H1 (cell line): ENCODE results near the gene TJP3. TPM values are rescaled to one million over a fixed set of nuclear protein-coding genes. Genes with fewer than 3 reads are reported as not detected.

Experiments
- CTCF ChIA-PET: fragments of 300-600 bp; sonication (Branson Sonifier 250); formaldehyde crosslinking; loops from one replicate; lab custom pipeline; 2021; ENCODE audit not compliant: partially characterized antibody; lab: Charles Lee
- POLR2A ChIA-PET: fragments of 300-600 bp; sonication (Branson Sonifier 250); formaldehyde crosslinking; loops from one replicate; lab custom pipeline; 2021; ENCODE audit warnings: inconsistent platforms; ENCODE audit not compliant: partially characterized antibody; lab: Charles Lee
- DNase-seq, 2 experiments: peaks; one replicate each; pipeline versions ENCODE4 v3.0.0 to v3.0.0-alpha.2; 2010 to 2022; ENCODE audit warnings: low spot score in 2 of 2, low read depth in 1 of 2, mixed read lengths in 1 of 2
- FAIRE-seq: peaks from 2 replicates; lab custom pipeline; 2011; peaks lifted over from hg19 to GRCh38; lab: Jason Lieb, UNC
- H2AFZ ChIP-seq: 2 replicates; pipeline ENCODE4 v1.8.1; 2012; ENCODE audit warnings: low read length, inconsistent platforms
- H2AK5ac ChIP-seq: 2 replicates; pipeline ENCODE4 v1.6.1; 2013; ENCODE audit warnings: low read depth, low read length
- H2BK120ac ChIP-seq: replicated peaks from 2 replicates; pipeline ENCODE3; 2013; ENCODE audit warnings: low read depth, low read length, inconsistent platforms
- H2BK12ac ChIP-seq: 2 replicates; pipeline ENCODE4 v1.6.1; 2013; ENCODE audit warnings: low read depth, low read length
- H2BK15ac ChIP-seq: 2 replicates; pipeline ENCODE4 v1.6.1; 2013; ENCODE audit warnings: low read length
- H2BK20ac ChIP-seq: 2 replicates; pipeline ENCODE4 v1.6.1; 2013; ENCODE audit warnings: low read length
- H2BK5ac ChIP-seq: 2 replicates; pipeline ENCODE4 v1.6.1; 2013; ENCODE audit warnings: low read depth, low read length
- H3K14ac ChIP-seq: 2 replicates; pipeline ENCODE4 v1.6.1; 2013; ENCODE audit warnings: inconsistent platforms; ENCODE audit not compliant: insufficient read length
- H3K18ac ChIP-seq: 2 replicates; pipeline ENCODE4 v1.6.1; 2013; ENCODE audit warnings: low read length; ENCODE audit errors: extremely low read depth
- H3K23ac ChIP-seq: 2 replicates; pipeline ENCODE4 v1.6.1; 2013; ENCODE audit warnings: inconsistent platforms; ENCODE audit not compliant: insufficient read length
- H3K23me2 ChIP-seq: 2 replicates; pipeline ENCODE4 v1.6.1; 2013; ENCODE audit warnings: low read depth, low read length
- H3K27ac ChIP-seq: 2 replicates; pipeline ENCODE4 v1.6.1; 2011; ENCODE audit warnings: low read depth, low read length, inconsistent platforms
- H3K27me3 ChIP-seq, 4 experiments: replicated peaks in 1 of 4; 1 replicate in 1 of 4; 2 replicates in 3 of 4; pipeline versions ENCODE4 v1.6.1 to v1.8.1; 2011 to 2013; ENCODE audit warnings: low read length in 3 of 4, mild to moderate bottlenecking in 3 of 4, inconsistent platforms in 2 of 4, mixed read lengths in 2 of 4, moderate library complexity in 1 of 4; ENCODE audit not compliant: control insufficient read depth in 3 of 4, insufficient read depth in 3 of 4; ENCODE audit errors: extremely low read depth in 1 of 4
- H3K36me3 ChIP-seq, 4 experiments: 2 replicates each; pipeline versions ENCODE4 v1.6.1 to v1.8.1; 2011 to 2013; ENCODE audit warnings: mild to moderate bottlenecking in 4 of 4, low read length in 3 of 4, moderate library complexity in 2 of 4, control low read depth in 1 of 4, inconsistent platforms in 1 of 4; ENCODE audit not compliant: insufficient read depth in 4 of 4, control insufficient read depth in 2 of 4
- H3K4ac ChIP-seq: replicated peaks from 2 replicates; pipeline ENCODE3; 2013; ENCODE audit warnings: low read length, low read depth, mixed read lengths, inconsistent platforms; ENCODE audit not compliant: insufficient read length
- H3K4me1 ChIP-seq, 4 experiments: replicated peaks in 1 of 4; 1 replicate in 1 of 4; 2 replicates in 3 of 4; pipeline versions ENCODE4 v1.6.1 to v1.8.1; 2011 to 2013; ENCODE audit warnings: low read length in 3 of 4, inconsistent platforms in 2 of 4, mixed read lengths in 1 of 4; ENCODE audit not compliant: insufficient read depth in 4 of 4, control insufficient read depth in 3 of 4
- H3K4me2 ChIP-seq, 2 experiments: 2 replicates each; pipeline versions ENCODE4 v1.6.1 to v1.8.1; 2011 to 2013; ENCODE audit warnings: low read depth in 2 of 2, low read length in 2 of 2, control low read depth in 1 of 2, inconsistent platforms in 1 of 2, mild to moderate bottlenecking in 1 of 2; ENCODE audit not compliant: insufficient read depth in 1 of 2
- H3K4me3 ChIP-seq, 4 experiments: fragments of 200-600, 300-600 bp in 1 of 4; sonication (generic), shearing (Covaris generic), sonication (Bioruptor Twin) in 1 of 4; 2 replicates each; pipeline versions ENCODE4 v1.5.1 to v1.8.1; 2011 to 2016; ENCODE audit warnings: low read length in 4 of 4, low read depth in 3 of 4, control low read depth in 2 of 4, inconsistent platforms in 2 of 4, mild to moderate bottlenecking in 2 of 4, mixed read lengths in 1 of 4, moderate library complexity in 1 of 4; ENCODE audit not compliant: insufficient read depth in 2 of 4; ENCODE audit errors: extremely low read depth in 1 of 4
- H3K56ac ChIP-seq: replicated peaks from 2 replicates; pipeline ENCODE3; 2013; ENCODE audit warnings: low read depth, mild to moderate bottlenecking, mixed read lengths, low read length, inconsistent platforms; ENCODE audit not compliant: insufficient read length
- H3K79me1 ChIP-seq: 2 replicates; pipeline ENCODE4 v1.6.1; 2013; ENCODE audit warnings: low read depth, low read length, control low read depth
- H3K79me2 ChIP-seq, 2 experiments: 2 replicates each; pipeline versions ENCODE4 v1.6.1 to v1.8.1; 2012 to 2013; ENCODE audit warnings: low read length in 2 of 2, mild to moderate bottlenecking in 2 of 2, inconsistent platforms in 1 of 2; ENCODE audit not compliant: insufficient read depth in 2 of 2, control insufficient read depth in 1 of 2
- H3K9ac ChIP-seq, 4 experiments: replicated peaks in 1 of 4; 1 replicate in 1 of 4; 2 replicates in 3 of 4; pipeline versions ENCODE4 v1.6.1 to v1.8.1; 2011 to 2013; ENCODE audit warnings: low read depth in 3 of 4, low read length in 3 of 4, control low read depth in 2 of 4, mild to moderate bottlenecking in 2 of 4, moderate library complexity in 2 of 4, inconsistent platforms in 1 of 4; ENCODE audit errors: extremely low read depth in 1 of 4
- H3K9me3 ChIP-seq, 2 experiments: 2 replicates each; pipeline versions ENCODE4 v1.6.1 to v1.8.1; 2012 to 2013; ENCODE audit warnings: mild to moderate bottlenecking in 2 of 2, moderate library complexity in 2 of 2, control low read depth in 1 of 2, inconsistent platforms in 1 of 2, low read depth in 1 of 2, low read length in 1 of 2, mixed read lengths in 1 of 2; ENCODE audit not compliant: insufficient read depth in 2 of 2
- H4K20me1 ChIP-seq, 2 experiments: replicated peaks in 1 of 2; 2 replicates each; pipeline versions ENCODE3 to v1.8.1; 2011 to 2013; ENCODE audit warnings: inconsistent platforms in 2 of 2, low read length in 2 of 2, mild to moderate bottlenecking in 1 of 2; ENCODE audit not compliant: insufficient read depth in 2 of 2, control insufficient read depth in 1 of 2
- H4K5ac ChIP-seq: 2 replicates; pipeline ENCODE4 v1.6.1; 2013; ENCODE audit warnings: low read length, low read depth, mixed read lengths, inconsistent platforms; ENCODE audit not compliant: insufficient read length
- H4K8ac ChIP-seq: 2 replicates; pipeline ENCODE4 v1.8.0; 2013; ENCODE audit warnings: mild to moderate bottlenecking, moderate library complexity, low read length, inconsistent platforms; ENCODE audit not compliant: insufficient read depth; ENCODE audit errors: extremely low read depth
- H4K91ac ChIP-seq: replicated peaks from 2 replicates; pipeline ENCODE3; 2013; ENCODE audit warnings: low read length, mixed read lengths, inconsistent platforms; ENCODE audit not compliant: insufficient read length
- ASH2L ChIP-seq: fragments of 200-600, 300-600 bp; sonication (generic); IDR thresholded peaks from one replicate; pipeline ENCODE4 v1.7.1; 2017; ENCODE audit warnings: low read length
- CTCF ChIP-seq, 3 experiments: IDR thresholded peaks; 1 replicate in 2 of 3; 2 replicates in 1 of 3; pipeline versions ENCODE4 v1.5.1 to v1.6.1; 2011; ENCODE audit warnings: low read length in 3 of 3, mild to moderate bottlenecking in 3 of 3, inconsistent platforms in 2 of 3, low read depth in 1 of 3, moderate library complexity in 1 of 3; ENCODE audit not compliant: insufficient read depth in 1 of 3; ENCODE audit errors: control extremely low read depth in 1 of 3
- EP300 ChIP-seq, 2 experiments: IDR thresholded peaks; 1 replicate in 1 of 2; 2 replicates in 1 of 2; pipeline ENCODE4 v1.6.1; 2011 to 2012; ENCODE audit warnings: low read depth in 2 of 2, low read length in 2 of 2, mild to moderate bottlenecking in 2 of 2, borderline replicate concordance in 1 of 2, inconsistent platforms in 1 of 2, moderate library complexity in 1 of 2
- POLR2A ChIP-seq, 2 experiments: IDR thresholded peaks; 1 replicate in 1 of 2; 2 replicates in 1 of 2; pipeline ENCODE4 v1.6.1; 2011; ENCODE audit warnings: low read depth in 2 of 2, low read length in 2 of 2, mild to moderate bottlenecking in 2 of 2; ENCODE audit errors: control extremely low read depth in 1 of 2
- POU5F1 ChIP-seq: IDR thresholded peaks from 2 replicates; pipeline ENCODE4 v1.6.1; 2011; ENCODE audit warnings: low read depth, mild to moderate bottlenecking, low read length, moderate library complexity
- TBP ChIP-seq: IDR thresholded peaks from 2 replicates; pipeline ENCODE4 v1.6.1; 2011; ENCODE audit warnings: low read depth, low read length, improper control_type of control experiment
- WGBS, 2 experiments: shearing (Covaris generic) in 1 of 2; methylation state at CpG; one replicate each; pipeline versions ENCODE4 v1.1.6 to v1.1.7; 2013 to 2015; ENCODE audit warnings: low lambda C conversion rate in 2 of 2, mixed read lengths in 2 of 2, inconsistent platforms in 1 of 2, low coverage in 1 of 2, missing lambda C conversion rate in 1 of 2; ENCODE audit not compliant: insufficient replicate concordance in 2 of 2, insufficient coverage in 1 of 2, insufficient read length in 1 of 2; ENCODE audit errors: extremely low coverage in 1 of 2, missing lambda C conversion rate in 1 of 2; 5-methylcytosine and 5-hydroxymethylcytosine counted together
- polyA plus RNA-seq, 7 experiments: library from polyadenylated mRNA; depleted of rRNA in 3 of 7; stranded (reverse) in 5 of 7; unstranded in 2 of 7; fragments of >200 nt in 5 of 7; fragments of 200-250 nt in 2 of 7; gene quantifications; 1 replicate in 5 of 7; 2 replicates in 1 of 7; 4 replicates in 1 of 7; pipeline versions ENCODE4 v1.2.1 to v1.2.3, GENCODE V29; 2011 to 2013; ENCODE audit warnings: missing spikeins in 2 of 7, mixed read lengths in 2 of 7
- total RNA-seq: library from RNA; stranded (reverse); fragmentation: NEBNext Ultra II Directional; extraction: Animal tissue kit (Norgen Biotek cat#: 25700); gene quantifications from 2 replicates; pipeline ENCODE4 v1.2.1, GENCODE V29; 2021
- TF ChIP-seq, protein P1 (sequence below): IDR thresholded peaks from 2 replicates; pipeline ENCODE4 v1.6.1; 2011; ENCODE audit warnings: low read depth, mild to moderate bottlenecking, low read length; ENCODE audit not compliant: insufficient read depth
- TF ChIP-seq, protein P2 (sequence below): IDR thresholded peaks from 2 replicates; pipeline ENCODE4 v1.6.1; 2012; ENCODE audit warnings: inconsistent platforms

The TJP3 gene
- total and polyA plus RNA-seq, 2 of the 8 experiments (the other 6 are each of a cell fraction or from before 2014, with no cell fraction given), result 17.1 to 26.1 TPM

GRCh38 chr19:3740431-3740830 is 32.2 kb downstream of the TJP3 start:
- H3K9me3 ChIP-seq, result no peaks in the 10 kb centered on the region
- no peak overlapping the region for H2BK120ac ChIP-seq
- POLR2A ChIA-PET, result interaction anchor here (0.8 to 1.0 kb wide), 2 partner anchors 12 to 22 kb away, joined by 3 read pairs; partner anchors contain the start of gene MRPL54
- no peak overlapping the region for H4K91ac ChIP-seq
- H2AFZ ChIP-seq, result no peak overlapping the region
- H2BK15ac ChIP-seq, result no peak overlapping the region
- H4K5ac ChIP-seq, result no peak overlapping the region
- H2BK12ac ChIP-seq, result no peak overlapping the region
- H3K23ac ChIP-seq, result no peak overlapping the region
- H3K4me1 ChIP-seq, result no peaks in the 10 kb centered on the region
- H3K9ac ChIP-seq, result no peak overlapping the region
- no peaks in the 10 kb centered on the region for H3K27me3 ChIP-seq
- H3K23me2 ChIP-seq, result no peaks in the 10 kb centered on the region
- no peak overlapping the region for H3K4ac ChIP-seq
- H2AK5ac ChIP-seq, result no peak overlapping the region
- peaks cover 0 to 3% of the 10 kb centered on the region in 2 experiments for H4K20me1 ChIP-seq
- TF ChIP-seq EP300 (IDR thresholded peaks at IDR 0.05; ENCODE audit: borderline replicate concordance in 1 of 2, low read depth in 2 of 2, low read length in 2 of 2), result no peak
- TF ChIP-seq, protein P1, sequence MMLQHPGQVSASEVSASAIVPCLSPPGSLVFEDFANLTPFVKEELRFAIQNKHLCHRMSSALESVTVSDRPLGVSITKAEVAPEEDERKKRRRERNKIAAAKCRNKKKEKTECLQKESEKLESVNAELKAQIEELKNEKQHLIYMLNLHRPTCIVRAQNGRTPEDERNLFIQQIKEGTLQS, result no peak
- TF ChIP-seq TBP, result no peak
- TF ChIP-seq CTCF (IDR thresholded peaks at IDR 0.05; ENCODE audit: control extremely low read depth in 1 of 3, insufficient read depth in 1 of 3, low read depth in 1 of 3, low read length in 3 of 3), result no peak
- no peak for TF ChIP-seq ASH2L
- TF ChIP-seq, protein P2, sequence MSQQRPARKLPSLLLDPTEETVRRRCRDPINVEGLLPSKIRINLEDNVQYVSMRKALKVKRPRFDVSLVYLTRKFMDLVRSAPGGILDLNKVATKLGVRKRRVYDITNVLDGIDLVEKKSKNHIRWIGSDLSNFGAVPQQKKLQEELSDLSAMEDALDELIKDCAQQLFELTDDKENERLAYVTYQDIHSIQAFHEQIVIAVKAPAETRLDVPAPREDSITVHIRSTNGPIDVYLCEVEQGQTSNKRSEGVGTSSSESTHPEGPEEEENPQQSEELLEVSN, result no peak
- no peak for TF ChIP-seq POU5F1
- no peak for TF ChIP-seq POLR2A (IDR thresholded peaks at IDR 0.05; ENCODE audit: control extremely low read depth in 1 of 2, low read depth in 2 of 2, low read length in 2 of 2)
- TF ChIP-seq, all 59 proteins: peak for 0
- no peak overlapping the region for H3K27ac ChIP-seq
- no peaks in the 10 kb centered on the region for H3K79me2 ChIP-seq
- CTCF ChIA-PET, result interaction anchor here (0.6 to 3.9 kb wide), 4 partner anchors 9 to 427 kb away, joined by 3 to 14 read pairs (median 4); partner anchors contain the start of gene MRPL54
- peaks cover 0 to 4% (median 1%) of the 10 kb centered on the region in 4 experiments; a peak in 2 of 8 replicates for H3K36me3 ChIP-seq
- no peak overlapping the region for H4K8ac ChIP-seq
- H2BK20ac ChIP-seq, result no peak overlapping the region
- DNase-seq (no peak), FAIRE-seq (no peak)
- 92% methylated on average over 24 of the region's 24 CpGs; no CpG with 5 or more reads in 1 of the 2 experiments for WGBS, 2 experiments
- no peaks in the 10 kb centered on the region for H3K79me1 ChIP-seq
- H3K18ac ChIP-seq, result no peak overlapping the region
- no peak overlapping the region for H3K4me3 ChIP-seq
- no peak overlapping the region for H3K56ac ChIP-seq
- H2BK5ac ChIP-seq, result no peak overlapping the region
- no peak overlapping the region for H3K4me2 ChIP-seq
- no peak overlapping the region for H3K14ac ChIP-seq
